Tibial nerve (tissue), 4 donors: Measurements from ENCODE around the gene TRPM4. TPM values are rescaled to one million over a fixed set of nuclear protein-coding genes. Genes with fewer than 3 reads are reported as not detected.

ENCODE experiments used
- DNase-seq, 2 donors: peaks; one replicate each; pipeline ENCODE4 v3.0.0-alpha.2; 2019; ENCODE audit warnings: low spot score in 2 of 2
- H3K27ac ChIP-seq, 4 donors: fragments of 200-600 bp; sonication (generic) in 3 of 4; one replicate each; pipeline ENCODE4 v1.5.1; 2017 to 2019; ENCODE audit warnings: mild to moderate bottlenecking in 1 of 4
- H3K27me3 ChIP-seq, 2 donors: fragments of 200-600 bp; sonication (generic) in 1 of 2; one replicate each; pipeline versions ENCODE4 v1.5.1 to v1.6.0; 2017 to 2019
- H3K36me3 ChIP-seq, 3 donors: fragments of 200-600 bp; sonication (generic); one replicate each; pipeline ENCODE4 v1.5.1; 2018 to 2019
- H3K4me1 ChIP-seq, 4 donors: fragments of 200-600 bp; sonication (generic) in 3 of 4; one replicate each; pipeline ENCODE4 v1.5.1; 2017 to 2019
- H3K4me3 ChIP-seq, 4 donors: fragments of 200-600 bp; sonication (generic) in 3 of 4; one replicate each; pipeline ENCODE4 v1.5.1; 2017 to 2019; ENCODE audit warnings: mild to moderate bottlenecking in 1 of 4, moderate library complexity in 1 of 4
- H3K9me3 ChIP-seq, 4 donors: fragments of 200-600 bp; sonication (generic) in 3 of 4; one replicate each; pipeline ENCODE4 v1.5.1; 2017 to 2019
- EP300 ChIP-seq, 2 donors: sonication (generic); formaldehyde crosslinking; IDR thresholded peaks; one replicate each; pipeline ENCODE4 v1.6.1; 2017; ENCODE audit warnings: antibody characterized with exemption in 2 of 2, mild to moderate bottlenecking in 1 of 2
- POLR2A ChIP-seq, 2 donors: fragments of 450-650 bp; IDR thresholded peaks; one replicate each; pipeline ENCODE4 v1.6.1; 2017; ENCODE audit warnings: antibody characterized with exemption in 2 of 2, mild to moderate bottlenecking in 2 of 2, moderate library complexity in 2 of 2
- WGBS, 2 donors: methylation state at CpG; one replicate each; pipeline ENCODE4 v1.1.5; 2018; 5-methylcytosine and 5-hydroxymethylcytosine counted together
- total RNA-seq, 4 donors: library from RNA; depleted of rRNA; stranded (reverse); fragments of >200 nt; gene quantifications; one replicate each; pipeline ENCODE4 v1.1.0, GENCODE V29; 2016
- TF ChIP-seq, protein P1 (sequence below), 5 experiments: fragments of 200-600 bp in 3 of 5; fragments of 450-650 bp in 2 of 5; sonication (generic) in 3 of 5; IDR thresholded peaks; one replicate each; pipeline ENCODE4 v1.5.1; 2016 to 2019; ENCODE audit warnings: antibody characterized with exemption in 5 of 5, mild to moderate bottlenecking in 3 of 5, moderate library complexity in 2 of 5

The TRPM4 gene
- total RNA-seq: 10 to 100 TPM; 12.6 to 22.4 (median 16.7) TPM

- Histone ChIP-seq H3K4me1 (peaks cover 0 to 17% (median 10%) of the 10 kb centered on the region in 4 donors), H3K4me3 (peak within 1 kb of the TSS; percentile 49 to 84 (median 59)), H3K9me3 (no peaks in the 10 kb centered on the region), H3K36me3 (no peaks in the 10 kb centered on the region), H3K27ac (peak within 1 kb of the TSS; percentile 61 to 87 (median 74)), H3K27me3 (peaks cover 0 to 28% of the 10 kb centered on the region in 2 donors)
- TF ChIP-seq EP300 (IDR thresholded peaks at IDR 0.05) (peak in 1 of 2 donors; percentile 82), POLR2A (IDR thresholded peaks at IDR 0.05) (peak; percentile 18 to 60)
- TF ChIP-seq, protein P1, sequence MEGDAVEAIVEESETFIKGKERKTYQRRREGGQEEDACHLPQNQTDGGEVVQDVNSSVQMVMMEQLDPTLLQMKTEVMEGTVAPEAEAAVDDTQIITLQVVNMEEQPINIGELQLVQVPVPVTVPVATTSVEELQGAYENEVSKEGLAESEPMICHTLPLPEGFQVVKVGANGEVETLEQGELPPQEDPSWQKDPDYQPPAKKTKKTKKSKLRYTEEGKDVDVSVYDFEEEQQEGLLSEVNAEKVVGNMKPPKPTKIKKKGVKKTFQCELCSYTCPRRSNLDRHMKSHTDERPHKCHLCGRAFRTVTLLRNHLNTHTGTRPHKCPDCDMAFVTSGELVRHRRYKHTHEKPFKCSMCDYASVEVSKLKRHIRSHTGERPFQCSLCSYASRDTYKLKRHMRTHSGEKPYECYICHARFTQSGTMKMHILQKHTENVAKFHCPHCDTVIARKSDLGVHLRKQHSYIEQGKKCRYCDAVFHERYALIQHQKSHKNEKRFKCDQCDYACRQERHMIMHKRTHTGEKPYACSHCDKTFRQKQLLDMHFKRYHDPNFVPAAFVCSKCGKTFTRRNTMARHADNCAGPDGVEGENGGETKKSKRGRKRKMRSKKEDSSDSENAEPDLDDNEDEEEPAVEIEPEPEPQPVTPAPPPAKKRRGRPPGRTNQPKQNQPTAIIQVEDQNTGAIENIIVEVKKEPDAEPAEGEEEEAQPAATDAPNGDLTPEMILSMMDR (IDR thresholded peaks at IDR 0.05): no peak
- 1% methylated on average over 33 to 37 of the region's 41 CpGs for whole genome bisulfite sequencing, 2 donors
- peak; percentile 79 to 85 for DNase-seq
These were observed at the start of gene TRPM4 for GRCh38 chr19:49157445-49158224. Gene TRPM4 (plus strand): TSS chr19:49157792. CDS start chr19:49157867, 75 bp downstream.

DNA sequence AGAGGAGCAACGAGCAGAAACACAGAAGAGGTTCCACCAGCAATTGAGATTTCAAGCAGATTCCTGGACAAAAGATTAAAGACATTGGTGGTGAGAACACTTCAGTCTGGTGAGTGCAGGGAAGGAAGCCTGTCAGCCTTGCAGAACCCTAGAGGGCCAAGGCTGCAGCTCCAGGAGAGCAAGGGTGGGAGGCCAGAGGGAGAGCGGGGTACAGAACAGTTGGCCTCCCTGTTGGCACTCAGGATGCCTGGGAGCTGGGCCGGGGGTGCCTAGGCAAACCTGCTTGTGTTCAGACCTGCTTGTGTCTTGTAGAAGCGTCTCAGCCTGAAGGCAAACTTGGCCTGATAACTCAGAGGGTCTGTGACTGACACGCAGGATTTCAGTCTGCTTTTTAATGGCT, 48.5 kb upstream of the TRPM4 start:
- 78 to 83% methylated on average over 5 of the region's 5 CpGs for WGBS, 2 donors
- no peak overlapping the region for H3K4me3 ChIP-seq
- peaks cover 0 to 23% (median 6%) of the 10 kb centered on the region in 4 donors for H3K4me1 ChIP-seq
- H3K27ac ChIP-seq: no peak overlapping the region
- DNase-seq: no peak
- peaks cover 0 to 53% (median 20%) of the 10 kb centered on the region in 3 donors for H3K36me3 ChIP-seq
- H3K27me3 ChIP-seq: no peaks in the 10 kb centered on the region
- TF ChIP-seq POLR2A (IDR thresholded peaks at IDR 0.05) (no peak), EP300 (IDR thresholded peaks at IDR 0.05) (no peak)
- TF ChIP-seq, protein P1 (IDR thresholded peaks at IDR 0.05): no peak
- no peaks in the 10 kb centered on the region for H3K9me3 ChIP-seq

GRCh38 chr19:49109569-49110233, 47.9 kb upstream of the TRPM4 start:
- Histone ChIP-seq H3K36me3 (peaks cover 0 to 46% (median 14%) of the 10 kb centered on the region in 3 donors), H3K27me3 (no peaks in the 10 kb centered on the region), H3K4me3 (no peak overlapping the region), H3K4me1 (peaks cover 0 to 24% (median 6%) of the 10 kb centered on the region in 4 donors), H3K27ac (peak overlapping the region in 1 of 4 donors; percentile 36), H3K9me3 (no peaks in the 10 kb centered on the region)
- TF ChIP-seq POLR2A (IDR thresholded peaks at IDR 0.05): no peak
- TF ChIP-seq EP300 (IDR thresholded peaks at IDR 0.05): no peak
- TF ChIP-seq, protein P1 (IDR thresholded peaks at IDR 0.05): no peak
- no peak for DNase-seq
- WGBS, 2 donors: 79 to 84% methylated on average over 8 of the region's 8 CpGs

GRCh38 chr19:49110567-49110966, 47.0 kb upstream of the TRPM4 start:
- Histone ChIP-seq H3K9me3 (no peaks in the 10 kb centered on the region), H3K4me3 (no peak overlapping the region), H3K27me3 (no peaks in the 10 kb centered on the region), H3K36me3 (peaks cover 0 to 38% (median 9%) of the 10 kb centered on the region in 3 donors), H3K4me1 (peaks cover 0 to 29% (median 6%) of the 10 kb centered on the region in 4 donors), H3K27ac (peak overlapping the region in 1 of 4 donors; percentile 36)
- TF ChIP-seq, protein P1 (IDR thresholded peaks at IDR 0.05): no peak
- no peak for TF ChIP-seq POLR2A (IDR thresholded peaks at IDR 0.05)
- TF ChIP-seq EP300 (IDR thresholded peaks at IDR 0.05): no peak
- DNase-seq: no peak
- WGBS, 2 donors: 30 to 40% methylated on average over 3 of the region's 3 CpGs
